AG09309 (cell line): ENCODE results near the gene ZNF324.
"Not testable (repeated sequence)": the region's sequence is repeated elsewhere in the genome, so short reads cannot be mapped to it uniquely, and the experiment has no call there.

Source experiments
- DNase-seq: peaks from one replicate; pipeline ENCODE4 v3.0.0-alpha.2; 2010; ENCODE audit warnings: low read depth
- H3K4me3 ChIP-seq: 2 replicates; pipeline ENCODE4 v1.5.1; 2011; ENCODE audit warnings: mild to moderate bottlenecking, low read depth, low read length, moderate library complexity; ENCODE audit not compliant: control insufficient read depth
- CTCF ChIP-seq: IDR thresholded peaks from 2 replicates; pipeline ENCODE4 v1.5.1; 2011; ENCODE audit warnings: mild to moderate bottlenecking, low read depth, low read length, inconsistent platforms; ENCODE audit not compliant: insufficient read depth, control insufficient read depth; ENCODE audit errors: missing control alignments

The ZNF324 gene

GRCh38 chr19:58491393-58491792, 24.5 kb downstream of the ZNF324 start:
- TF ChIP-seq CTCF: no peak
- no peak overlapping the region for H3K4me3 ChIP-seq
- no peak for DNase-seq

GRCh38 chr19:58492265-58492664, 25.4 kb downstream of the ZNF324 start:
- H3K4me3 ChIP-seq: no peak overlapping the region
- TF ChIP-seq CTCF: no peak
- no peak for DNase-seq

GRCh38 chr19:58497634-58498170, 30.8 kb downstream of the ZNF324 start:
- no peak for TF ChIP-seq CTCF
- no peak for DNase-seq
- H3K4me3 ChIP-seq: no peak overlapping the region

GRCh38 chr19:58498316-58499020, 31.6 kb downstream of the ZNF324 start:
- no peak for TF ChIP-seq CTCF
- no peak for DNase-seq
- H3K4me3 ChIP-seq: peak overlapping the region; percentile 34

- H3K4me3 ChIP-seq: peak overlapping the region; percentile 59
- peak; percentile 94 for DNase-seq
- TF ChIP-seq CTCF: peak; percentile 47
Observed at GRCh38 chr19:58499021-58499927, 32.4 kb downstream of the ZNF324 start.

- DNase-seq: no peak
- no peak for TF ChIP-seq CTCF
- peak overlapping the region; percentile 59 for H3K4me3 ChIP-seq
Observed at GRCh38 chr19:58500242-58500641, 33.4 kb downstream of the ZNF324 start.

- DNase-seq, H3K4me3 ChIP-seq: not testable (repeated sequence)
Observed at GRCh38 chr19:58507602-58508223, 40.8 kb downstream of the ZNF324 start.
